Coronary artery (tissue), 2 donors: ENCODE data around the gene NYNRIN.

Experiments
- DNase-seq: peaks from one replicate; pipeline ENCODE4 v3.0.0-alpha.2; 2017; ENCODE audit warnings: low spot score
- H3K27ac ChIP-seq, 2 donors: fragments of 200-600 bp; sonication (generic); one replicate each; pipeline ENCODE4 v1.5.1; 2016 to 2019
- H3K4me3 ChIP-seq: fragments of 200-600 bp; sonication (generic); 2 replicates; pipeline ENCODE4 v1.5.1; 2016; ENCODE audit warnings: mild to moderate bottlenecking, moderate library complexity
- TF ChIP-seq, protein P1 (sequence below): fragments of 200-600 bp; sonication (generic); IDR thresholded peaks from one replicate; pipeline ENCODE4 v1.5.1; 2019; ENCODE audit warnings: antibody characterized with exemption

The NYNRIN gene

GRCh38 chr14:24456980-24457379 lies 58.2 kb downstream of the NYNRIN start:
- Histone ChIP-seq H3K4me3 (no peak overlapping the region), H3K27ac (no peak overlapping the region)
- DNase-seq = no peak
- TF ChIP-seq, protein P1, sequence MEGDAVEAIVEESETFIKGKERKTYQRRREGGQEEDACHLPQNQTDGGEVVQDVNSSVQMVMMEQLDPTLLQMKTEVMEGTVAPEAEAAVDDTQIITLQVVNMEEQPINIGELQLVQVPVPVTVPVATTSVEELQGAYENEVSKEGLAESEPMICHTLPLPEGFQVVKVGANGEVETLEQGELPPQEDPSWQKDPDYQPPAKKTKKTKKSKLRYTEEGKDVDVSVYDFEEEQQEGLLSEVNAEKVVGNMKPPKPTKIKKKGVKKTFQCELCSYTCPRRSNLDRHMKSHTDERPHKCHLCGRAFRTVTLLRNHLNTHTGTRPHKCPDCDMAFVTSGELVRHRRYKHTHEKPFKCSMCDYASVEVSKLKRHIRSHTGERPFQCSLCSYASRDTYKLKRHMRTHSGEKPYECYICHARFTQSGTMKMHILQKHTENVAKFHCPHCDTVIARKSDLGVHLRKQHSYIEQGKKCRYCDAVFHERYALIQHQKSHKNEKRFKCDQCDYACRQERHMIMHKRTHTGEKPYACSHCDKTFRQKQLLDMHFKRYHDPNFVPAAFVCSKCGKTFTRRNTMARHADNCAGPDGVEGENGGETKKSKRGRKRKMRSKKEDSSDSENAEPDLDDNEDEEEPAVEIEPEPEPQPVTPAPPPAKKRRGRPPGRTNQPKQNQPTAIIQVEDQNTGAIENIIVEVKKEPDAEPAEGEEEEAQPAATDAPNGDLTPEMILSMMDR = no peak

DNA sequence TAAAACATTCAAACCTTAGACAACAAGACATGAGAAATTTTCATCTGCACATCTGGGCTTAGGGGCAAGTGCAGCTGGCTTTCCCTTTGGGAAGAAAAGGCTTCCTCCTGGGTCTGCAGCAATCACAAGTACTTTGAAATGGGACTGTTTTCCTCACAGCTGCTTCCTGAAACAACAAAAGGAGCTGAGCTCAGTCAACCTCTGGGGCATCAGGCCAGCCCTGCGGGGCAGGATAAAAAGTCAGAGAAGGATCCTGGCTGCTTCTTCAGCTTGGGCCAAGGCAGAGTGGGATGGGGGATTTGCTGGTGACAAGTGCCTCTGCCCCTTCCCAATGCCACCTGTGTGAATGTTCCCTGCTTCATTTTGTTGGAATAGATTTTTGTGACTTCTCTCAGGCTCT lies 59.9 kb downstream of the NYNRIN start:
- Histone ChIP-seq H3K27ac (no peak overlapping the region), H3K4me3 (no peak overlapping the region)
- no peak for DNase-seq
- TF ChIP-seq, protein P1 = no peak

DNA sequence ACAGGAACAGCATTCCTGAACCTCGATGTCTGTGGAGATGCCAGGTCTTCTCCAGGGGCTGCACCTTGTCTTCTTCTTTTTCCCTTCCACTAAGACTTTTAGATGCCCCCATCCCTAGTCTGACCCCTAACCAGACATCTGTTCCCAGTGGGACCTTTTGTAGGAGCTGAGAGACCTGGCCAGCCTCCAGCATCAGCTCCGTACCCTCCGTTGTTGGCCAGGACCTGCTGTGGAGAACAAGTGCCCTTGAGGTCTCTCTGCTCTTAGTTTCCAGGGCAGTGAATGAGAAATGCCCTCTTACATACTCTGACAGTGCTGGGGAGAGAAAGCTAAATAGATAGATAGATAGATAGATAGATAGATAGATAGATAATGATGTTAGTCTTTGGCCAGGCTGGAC lies 60.5 kb downstream of the NYNRIN start:
- no peak for DNase-seq
- Histone ChIP-seq H3K4me3 (no peak overlapping the region), H3K27ac (no peak overlapping the region)
- TF ChIP-seq, protein P1 = no peak

GRCh38 chr14:24461336-24461735 lies 62.5 kb downstream of the NYNRIN start:
- no peak overlapping the region for H3K27ac ChIP-seq
- TF ChIP-seq, protein P1 = no peak
- no peak overlapping the region for H3K4me3 ChIP-seq
- DNase-seq = no peak

- DNase-seq = no peak
- TF ChIP-seq, protein P1 = no peak
- no peak overlapping the region for H3K4me3 ChIP-seq
- no peak overlapping the region for H3K27ac ChIP-seq
Measured at GRCh38 chr14:24463017-24463883, 64.4 kb downstream of the NYNRIN start.

GRCh38 chr14:24463884-24464785 lies 65.3 kb downstream of the NYNRIN start:
- DNase-seq = no peak
- TF ChIP-seq, protein P1 = no peak
- no peak overlapping the region for H3K27ac ChIP-seq
- no peak overlapping the region for H3K4me3 ChIP-seq
